Thoracic aorta (tissue), 2 donors: Measurements from ENCODE around the gene HSPB8. TPM values are rescaled to one million over a fixed set of nuclear protein-coding genes. Genes with fewer than 3 reads are reported as not detected.

Source experiments
- ATAC-seq: fragments of 150-250 bp; one replicate; pipeline ENCODE4 v1.8.0; 2017; ENCODE audit warnings: low read depth; ENCODE audit not compliant: insufficient number of reproducible peaks, low FRiP score
- DNase-seq: peaks from one replicate; pipeline ENCODE4 v3.0.0-alpha.2; 2020; ENCODE audit warnings: low spot score
- H3K27ac ChIP-seq, 2 donors: fragments of 200-600 bp; sonication (generic); 1 replicate in 1 of 2; 2 replicates in 1 of 2; pipeline ENCODE4 v1.5.1; 2016; ENCODE audit warnings: mild to moderate bottlenecking in 2 of 2, moderate library complexity in 2 of 2
- H3K27me3 ChIP-seq: fragments of 200-600 bp; sonication (generic); replicated peaks from 2 replicates; pipeline ENCODE4 v1.6.0; 2016; ENCODE audit warnings: mild to moderate bottlenecking; ENCODE audit not compliant: insufficient read depth
- H3K36me3 ChIP-seq: fragments of 200-600 bp; sonication (generic); one replicate; pipeline ENCODE4 v1.5.1; 2016
- H3K4me1 ChIP-seq, 2 donors: fragments of 200-600 bp; sonication (generic); 1 replicate in 1 of 2; 2 replicates in 1 of 2; pipeline versions ENCODE4 v1.5.1 to v1.6.0; 2016; ENCODE audit warnings: low read depth in 2 of 2, mild to moderate bottlenecking in 1 of 2; ENCODE audit not compliant: control insufficient read depth in 1 of 2
- H3K4me3 ChIP-seq: fragments of 200-600 bp; sonication (generic); 2 replicates; pipeline ENCODE4 v1.5.1; 2016; ENCODE audit warnings: mild to moderate bottlenecking
- H3K9me3 ChIP-seq: fragments of 200-600 bp; sonication (generic); 2 replicates; pipeline ENCODE4 v1.5.1; 2016
- CTCF ChIP-seq: fragments of 200-600 bp; sonication (generic); IDR thresholded peaks from one replicate; pipeline ENCODE4 v1.5.1; 2019; ENCODE audit warnings: antibody characterized with exemption
- total RNA-seq, 2 donors: library from RNA; depleted of rRNA; stranded (reverse); fragments of >200 nt; gene quantifications; one replicate each; pipeline versions ENCODE4 v1.1.0 to v1.2.3, GENCODE V29; 2016

Gene HSPB8
- total RNA-seq, 2 donors from 2014 or later: 108 to 172 TPM

- no peak for ATAC-seq
- DNase-seq: no peak
- Histone ChIP-seq H3K4me1 (no peaks in the 10 kb centered on the region), H3K27ac (no peak overlapping the region), H3K9me3 (no peaks in the 10 kb centered on the region), H3K4me3 (no peak overlapping the region), H3K36me3 (no peaks in the 10 kb centered on the region), H3K27me3 (no peaks in the 10 kb centered on the region)
- TF ChIP-seq CTCF: no peak
Observed at GRCh38 chr12:119230807-119231206, 52.1 kb downstream of the HSPB8 start.

- H3K27me3 ChIP-seq: no peaks in the 10 kb centered on the region
- ATAC-seq (no peak), DNase-seq (no peak)
- H3K36me3 ChIP-seq: no peaks in the 10 kb centered on the region
- H3K4me1 ChIP-seq: no peaks in the 10 kb centered on the region
- no peak for TF ChIP-seq CTCF
- H3K4me3 ChIP-seq: no peak overlapping the region
- no peaks in the 10 kb centered on the region for H3K9me3 ChIP-seq
- H3K27ac ChIP-seq: no peak overlapping the region
Observed at GRCh38 chr12:119231774-119232173, 53.0 kb downstream of the HSPB8 start.

- no peaks in the 10 kb centered on the region for H3K9me3 ChIP-seq
- no peak for ATAC-seq
Observed at GRCh38 chr12:119235197-119235751, 56.5 kb downstream of the HSPB8 start.

GRCh38 chr12:119236372-119236771 is 57.6 kb downstream of the HSPB8 start:
- H3K4me1 ChIP-seq: peaks cover 0 to 7% of the 10 kb centered on the region in 2 donors
- no peak overlapping the region for H3K4me3 ChIP-seq
- no peak overlapping the region for H3K27ac ChIP-seq
- DNase-seq (no peak), ATAC-seq (no peak)
- no peaks in the 10 kb centered on the region for H3K27me3 ChIP-seq
- H3K9me3 ChIP-seq: no peaks in the 10 kb centered on the region
- no peak for TF ChIP-seq CTCF
- H3K36me3 ChIP-seq: no peaks in the 10 kb centered on the region

More at GRCh38 chr12:119235197-119235751, 56.5 kb downstream of the HSPB8 start:
- DNase-seq: no peak
- no peaks in the 10 kb centered on the region for H3K27me3 ChIP-seq
- H3K4me1 ChIP-seq: peaks cover 0 to 7% of the 10 kb centered on the region in 2 donors
- no peak overlapping the region for H3K4me3 ChIP-seq
- no peak overlapping the region for H3K27ac ChIP-seq
- TF ChIP-seq CTCF: no peak
- no peaks in the 10 kb centered on the region for H3K36me3 ChIP-seq

- no peaks in the 10 kb centered on the region for H3K36me3 ChIP-seq
- no peak for ATAC-seq
- no peaks in the 10 kb centered on the region for H3K27me3 ChIP-seq
- H3K4me1 ChIP-seq: peaks cover 0 to 7% of the 10 kb centered on the region in 2 donors
- H3K27ac ChIP-seq: no peak overlapping the region
- H3K4me3 ChIP-seq: no peak overlapping the region
- TF ChIP-seq CTCF: no peak
- no peak for DNase-seq
- no peaks in the 10 kb centered on the region for H3K9me3 ChIP-seq
Observed at GRCh38 chr12:119239040-119239439, 60.3 kb downstream of the HSPB8 start.
